WTC11 (cell line): ENCODE results near the gene KPTN.

Experiments used
- NFYB ChIP-seq: sonication (generic); formaldehyde crosslinking; conservative IDR thresholded peaks from 2 replicates; pipeline ENCODE4 v1.8.0; 2022; ENCODE audit warnings: low read depth, missing genetic modification reagents
- RORB ChIP-seq: fragments of 250-450 bp; sonication (Bioruptor Pico); IDR thresholded peaks from 2 replicates; pipeline ENCODE4 v1.9.0; 2021; ENCODE audit warnings: mild to moderate bottlenecking
- TF ChIP-seq, protein P1 (sequence below): sonication (generic); formaldehyde crosslinking; IDR thresholded peaks from 2 replicates; pipeline ENCODE4 v1.8.1; 2023; ENCODE audit warnings: mild to moderate bottlenecking, missing genetic modification reagents, moderate library complexity
- TF ChIP-seq, protein P2 (sequence below): fragments of 200-600 bp; IDR thresholded peaks from 2 replicates; pipeline ENCODE4 v1.8.0; 2022; ENCODE audit warnings: antibody characterized with exemption
- TF ChIP-seq, protein P3 (sequence below): sonication (generic); formaldehyde crosslinking; IDR thresholded peaks from 2 replicates; pipeline ENCODE4 v1.8.0; 2022; ENCODE audit warnings: mild to moderate bottlenecking, missing genetic modification reagents

DNA sequence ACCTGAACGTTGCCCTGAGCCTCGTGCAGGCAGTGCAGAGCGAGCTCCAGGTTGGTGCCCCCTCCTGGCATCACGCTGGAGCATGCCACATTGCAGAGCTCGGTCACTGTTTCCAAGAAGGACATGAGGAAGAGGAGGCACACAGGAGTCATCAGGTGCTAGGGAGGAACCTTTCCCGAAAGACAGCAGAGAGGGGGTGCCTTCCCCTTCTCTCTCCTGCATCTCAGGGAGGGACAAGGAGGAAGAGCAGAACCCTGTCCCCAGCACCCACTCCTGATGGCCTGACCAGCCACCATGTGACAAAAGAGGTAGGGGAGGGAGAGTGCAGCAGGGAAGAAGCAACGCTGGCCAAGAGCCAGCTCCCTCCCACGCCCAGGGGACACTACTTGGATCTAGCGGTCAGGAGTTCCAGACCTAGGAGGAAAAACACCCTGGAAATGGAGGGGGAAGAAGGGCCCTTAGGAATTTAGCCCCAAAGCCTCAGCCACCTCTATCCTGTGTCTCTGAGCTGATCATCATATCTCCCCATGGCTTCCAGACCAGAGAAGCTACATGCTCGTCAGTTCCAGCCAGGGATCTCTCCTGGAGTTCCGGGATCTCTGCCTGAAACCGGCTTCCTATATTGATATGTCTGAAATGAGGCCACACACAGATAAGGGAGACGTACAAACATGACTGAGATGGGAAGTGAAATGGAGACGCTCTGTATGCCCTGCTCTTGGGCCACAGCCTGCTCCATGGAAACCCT, 47.8 kb upstream of the KPTN start:
- TF ChIP-seq, protein P1, sequence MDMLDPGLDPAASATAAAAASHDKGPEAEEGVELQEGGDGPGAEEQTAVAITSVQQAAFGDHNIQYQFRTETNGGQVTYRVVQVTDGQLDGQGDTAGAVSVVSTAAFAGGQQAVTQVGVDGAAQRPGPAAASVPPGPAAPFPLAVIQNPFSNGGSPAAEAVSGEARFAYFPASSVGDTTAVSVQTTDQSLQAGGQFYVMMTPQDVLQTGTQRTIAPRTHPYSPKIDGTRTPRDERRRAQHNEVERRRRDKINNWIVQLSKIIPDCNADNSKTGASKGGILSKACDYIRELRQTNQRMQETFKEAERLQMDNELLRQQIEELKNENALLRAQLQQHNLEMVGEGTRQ (CRISPR knock-in tag), result no peak
- no peak for TF ChIP-seq NFYB (CRISPR knock-in tag)
- TF ChIP-seq RORB (CRISPR knock-in tag), result no peak
- TF ChIP-seq, protein P2, sequence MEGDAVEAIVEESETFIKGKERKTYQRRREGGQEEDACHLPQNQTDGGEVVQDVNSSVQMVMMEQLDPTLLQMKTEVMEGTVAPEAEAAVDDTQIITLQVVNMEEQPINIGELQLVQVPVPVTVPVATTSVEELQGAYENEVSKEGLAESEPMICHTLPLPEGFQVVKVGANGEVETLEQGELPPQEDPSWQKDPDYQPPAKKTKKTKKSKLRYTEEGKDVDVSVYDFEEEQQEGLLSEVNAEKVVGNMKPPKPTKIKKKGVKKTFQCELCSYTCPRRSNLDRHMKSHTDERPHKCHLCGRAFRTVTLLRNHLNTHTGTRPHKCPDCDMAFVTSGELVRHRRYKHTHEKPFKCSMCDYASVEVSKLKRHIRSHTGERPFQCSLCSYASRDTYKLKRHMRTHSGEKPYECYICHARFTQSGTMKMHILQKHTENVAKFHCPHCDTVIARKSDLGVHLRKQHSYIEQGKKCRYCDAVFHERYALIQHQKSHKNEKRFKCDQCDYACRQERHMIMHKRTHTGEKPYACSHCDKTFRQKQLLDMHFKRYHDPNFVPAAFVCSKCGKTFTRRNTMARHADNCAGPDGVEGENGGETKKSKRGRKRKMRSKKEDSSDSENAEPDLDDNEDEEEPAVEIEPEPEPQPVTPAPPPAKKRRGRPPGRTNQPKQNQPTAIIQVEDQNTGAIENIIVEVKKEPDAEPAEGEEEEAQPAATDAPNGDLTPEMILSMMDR, result no peak
- TF ChIP-seq, protein P3, sequence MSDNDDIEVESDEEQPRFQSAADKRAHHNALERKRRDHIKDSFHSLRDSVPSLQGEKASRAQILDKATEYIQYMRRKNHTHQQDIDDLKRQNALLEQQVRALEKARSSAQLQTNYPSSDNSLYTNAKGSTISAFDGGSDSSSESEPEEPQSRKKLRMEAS, result no peak
